DMS153 (cell line): ENCODE data around the gene KCNJ1.

Experiments
- DNase-seq: peaks from one replicate; lab custom pipeline; 2025; lab: John Stamatoyannopoulos, UW

Gene KCNJ1

GRCh38 chr11:128882451-128882850 is 15.4 kb upstream of the KCNJ1 start:
- DNase-seq = no peak

GRCh38 chr11:128881221-128881620 is 14.1 kb upstream of the KCNJ1 start:
- DNase-seq = no peak

DNA sequence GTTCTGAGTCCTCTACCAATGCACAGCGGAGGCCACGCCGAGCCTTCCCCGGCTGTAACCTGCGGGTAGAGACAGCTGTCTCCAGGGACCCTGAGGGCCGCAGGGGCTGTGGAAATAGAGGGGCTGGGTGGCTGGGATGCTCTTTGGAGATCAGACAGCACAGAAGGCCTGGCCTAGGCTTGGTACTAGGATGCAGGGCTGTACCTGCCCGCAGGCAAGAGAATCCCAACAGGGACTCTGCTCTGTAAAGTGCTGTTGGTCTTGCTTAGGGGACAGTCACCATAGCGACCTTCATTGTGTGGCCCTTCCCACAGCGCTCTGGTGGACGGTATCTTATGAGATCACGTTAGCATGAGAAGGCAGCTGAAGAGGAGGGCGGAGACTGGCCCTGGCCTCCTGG is 12.7 kb upstream of the KCNJ1 start:
- no peak for DNase-seq

- no peak for DNase-seq
These were observed 11.4 kb upstream of the KCNJ1 start for GRCh38 chr11:128878455-128878854.

- no peak for DNase-seq
These were observed 10.6 kb upstream of the KCNJ1 start for GRCh38 chr11:128877726-128878125.

- no peak for DNase-seq
These were observed 9.1 kb upstream of the KCNJ1 start for GRCh38 chr11:128876133-128876650.

DNA sequence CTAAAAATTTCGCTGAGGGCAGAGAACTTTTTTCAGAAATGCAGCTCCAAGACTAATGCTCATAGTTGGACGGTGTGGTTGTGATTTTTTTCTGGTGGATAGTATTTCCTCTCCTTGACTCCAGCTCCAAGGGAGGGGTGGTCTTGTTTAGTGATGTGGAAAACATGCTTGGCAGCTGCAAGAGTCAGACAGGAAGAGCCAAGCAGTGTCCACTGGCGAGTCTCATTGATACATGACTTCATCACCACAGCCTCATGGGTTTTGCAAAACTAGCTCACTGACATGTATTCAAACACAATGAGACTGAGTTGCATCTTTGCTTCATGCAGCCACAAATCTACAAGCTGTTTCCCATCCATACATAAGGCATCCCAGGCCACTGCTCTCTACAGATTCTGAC is 7.3 kb upstream of the KCNJ1 start:
- no peak for DNase-seq

- DNase-seq = no peak
These were observed 5.5 kb upstream of the KCNJ1 start for GRCh38 chr11:128872594-128872993.

DNA sequence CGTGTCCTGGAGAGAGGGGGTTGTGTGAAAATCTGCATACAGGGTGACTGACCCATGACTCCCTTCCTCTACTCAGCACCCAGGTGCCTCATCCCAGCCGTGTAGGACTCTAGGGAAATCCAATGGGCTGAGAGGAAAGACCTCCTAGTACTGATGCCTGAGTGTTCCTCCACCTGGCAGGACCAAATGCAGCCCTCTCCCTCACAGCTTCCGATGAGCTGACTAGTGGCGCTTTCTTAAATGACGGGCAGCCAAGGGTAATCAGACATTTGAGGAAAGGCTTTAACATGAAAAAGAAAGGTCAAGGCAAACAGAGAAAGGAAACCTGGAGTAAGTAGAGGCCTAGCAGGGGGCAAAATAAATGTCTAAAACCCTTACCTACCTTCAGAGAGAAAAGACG is 5.0 kb upstream of the KCNJ1 start:
- no peak for DNase-seq

DNA sequence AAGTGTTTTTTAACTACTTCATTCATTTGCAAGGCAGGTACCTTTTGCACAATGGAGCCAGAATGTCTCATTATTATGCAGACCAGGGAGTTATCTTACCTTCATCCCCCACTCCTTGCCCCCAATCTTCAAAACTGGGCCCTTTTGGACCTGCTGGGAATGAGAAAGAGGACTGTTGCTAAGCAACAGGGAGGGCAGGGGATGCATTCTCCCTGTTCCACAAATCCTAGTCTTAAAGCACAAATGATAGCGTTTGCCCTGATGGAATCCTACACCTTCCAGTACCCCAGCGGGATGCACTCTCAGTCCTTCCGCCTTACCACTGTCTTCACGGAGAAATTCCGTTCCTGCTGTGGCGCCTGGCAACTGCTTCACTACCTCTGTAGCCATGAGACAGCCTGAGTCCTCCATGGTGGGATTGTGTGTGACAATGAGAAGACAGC is 4.1 kb upstream of the KCNJ1 start:
- DNase-seq = no peak

DNA sequence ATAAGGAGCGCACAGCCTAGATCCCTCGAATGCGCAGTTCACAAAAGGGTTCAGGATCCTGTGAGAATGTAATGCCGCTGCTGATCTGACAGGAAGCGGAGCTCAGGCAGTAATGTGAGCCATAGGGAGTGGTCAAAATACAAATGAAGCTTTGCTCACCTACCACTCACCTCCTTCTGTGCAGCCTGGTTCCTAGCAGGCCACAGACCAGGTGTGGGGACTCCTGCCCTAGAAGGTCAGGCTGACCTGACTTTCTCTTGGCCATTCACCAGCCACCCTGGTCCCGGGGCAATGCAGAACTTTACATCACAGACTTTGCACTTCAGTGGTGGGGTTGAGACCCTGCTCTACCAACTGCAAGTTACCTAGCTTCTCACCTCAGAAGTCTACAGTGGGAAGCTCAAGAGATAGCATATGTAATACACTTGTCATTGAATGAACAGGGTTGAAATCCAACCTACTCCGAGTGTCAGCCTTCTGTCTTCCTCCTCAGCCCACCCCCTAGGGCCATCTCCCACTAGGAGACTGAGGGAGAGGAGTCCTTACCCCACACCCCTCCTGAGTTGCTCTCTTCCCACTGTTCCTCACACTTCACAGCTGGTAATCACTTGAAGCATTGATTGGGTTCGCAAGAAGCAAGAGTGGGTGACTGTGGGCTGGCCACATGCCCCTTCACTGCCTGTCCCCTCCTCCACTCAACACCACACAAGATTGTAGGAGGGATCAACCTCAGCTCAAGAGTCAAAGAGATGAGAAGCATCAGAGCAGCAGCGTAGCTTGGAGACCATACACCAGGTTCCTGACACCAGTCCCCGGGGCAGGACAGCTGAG is 2.0 kb upstream of the KCNJ1 start:
- DNase-seq = no peak

DNA sequence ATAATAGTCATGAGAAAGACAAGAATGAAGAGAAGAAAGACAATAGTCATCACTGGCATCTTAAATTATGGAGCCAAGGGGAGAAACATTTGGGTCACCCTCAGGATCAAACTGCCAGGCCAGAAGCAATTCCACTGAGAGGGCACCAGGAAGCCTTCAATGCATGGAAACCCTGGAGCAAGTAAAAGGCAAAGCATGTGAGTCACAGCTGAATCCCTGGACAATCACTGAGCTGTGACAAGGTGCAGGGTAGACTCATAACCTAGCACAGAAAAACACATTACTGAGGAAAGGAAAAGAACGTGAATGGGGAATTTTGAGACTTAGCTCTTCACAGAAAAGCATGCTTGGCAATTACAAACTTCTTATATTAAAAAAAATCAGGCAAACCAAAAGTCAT is 1.6 kb downstream of the KCNJ1 start:
- no peak for DNase-seq

GRCh38 chr11:128862908-128863660 is 4.0 kb downstream of the KCNJ1 start:
- DNase-seq = no peak

DNA sequence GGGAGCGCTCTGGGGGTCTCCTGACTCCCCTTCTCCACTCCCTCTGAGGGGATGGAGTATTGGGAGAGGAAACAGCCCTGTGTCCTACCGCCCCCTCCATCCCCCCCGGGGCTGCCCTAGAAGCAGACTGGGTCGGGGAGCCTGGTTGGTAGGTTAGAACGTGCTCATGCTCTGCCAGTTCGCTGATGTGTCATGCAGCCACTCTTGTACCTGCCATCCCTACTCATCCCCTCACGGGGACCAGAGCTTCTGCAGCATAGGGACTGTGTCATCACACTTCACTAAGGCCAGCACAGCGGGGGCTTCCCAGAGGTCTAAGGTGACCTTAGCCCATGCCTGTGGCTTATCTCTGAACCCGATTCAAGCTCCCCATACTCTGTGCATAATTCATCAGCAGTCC is 4.7 kb downstream of the KCNJ1 start:
- DNase-seq = no peak

DNA sequence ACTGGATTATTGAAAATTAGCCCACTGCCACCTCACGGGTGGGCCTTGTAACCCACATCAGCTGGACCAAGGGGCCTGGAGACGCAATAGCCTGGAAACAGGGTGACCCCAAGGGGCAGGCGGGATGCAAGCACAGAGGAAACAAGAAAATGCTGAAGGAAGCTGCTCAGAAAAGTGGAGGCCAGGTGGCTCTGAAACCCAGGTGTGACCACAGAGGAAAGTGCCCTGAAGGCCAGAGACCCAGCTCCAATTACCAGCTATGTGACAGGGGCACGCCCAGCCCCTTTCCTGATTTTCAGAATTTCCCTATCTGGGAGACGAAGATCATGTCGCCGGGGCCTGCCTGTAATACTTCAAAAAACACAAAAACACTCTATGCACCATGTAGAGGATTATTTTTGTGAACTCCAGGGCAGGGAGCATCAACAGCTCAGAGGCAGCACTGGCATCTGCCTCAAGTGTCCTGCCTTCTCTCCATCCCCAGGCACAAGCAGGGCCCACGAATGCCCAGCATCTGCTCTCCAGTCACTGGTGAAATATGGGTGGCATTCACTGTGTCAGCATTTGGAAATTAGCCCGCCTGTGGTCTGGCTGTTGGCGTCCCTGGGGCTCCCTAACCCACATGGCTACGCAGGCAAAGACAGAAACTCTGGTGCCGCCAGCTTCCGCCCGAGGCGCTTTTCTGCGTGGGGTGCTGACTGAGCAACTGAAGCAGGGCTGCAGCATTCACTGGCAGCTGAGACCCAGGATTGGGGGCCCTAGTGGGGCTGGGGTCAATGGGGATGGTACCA is 6.3 kb downstream of the KCNJ1 start:
- no peak for DNase-seq

DNA sequence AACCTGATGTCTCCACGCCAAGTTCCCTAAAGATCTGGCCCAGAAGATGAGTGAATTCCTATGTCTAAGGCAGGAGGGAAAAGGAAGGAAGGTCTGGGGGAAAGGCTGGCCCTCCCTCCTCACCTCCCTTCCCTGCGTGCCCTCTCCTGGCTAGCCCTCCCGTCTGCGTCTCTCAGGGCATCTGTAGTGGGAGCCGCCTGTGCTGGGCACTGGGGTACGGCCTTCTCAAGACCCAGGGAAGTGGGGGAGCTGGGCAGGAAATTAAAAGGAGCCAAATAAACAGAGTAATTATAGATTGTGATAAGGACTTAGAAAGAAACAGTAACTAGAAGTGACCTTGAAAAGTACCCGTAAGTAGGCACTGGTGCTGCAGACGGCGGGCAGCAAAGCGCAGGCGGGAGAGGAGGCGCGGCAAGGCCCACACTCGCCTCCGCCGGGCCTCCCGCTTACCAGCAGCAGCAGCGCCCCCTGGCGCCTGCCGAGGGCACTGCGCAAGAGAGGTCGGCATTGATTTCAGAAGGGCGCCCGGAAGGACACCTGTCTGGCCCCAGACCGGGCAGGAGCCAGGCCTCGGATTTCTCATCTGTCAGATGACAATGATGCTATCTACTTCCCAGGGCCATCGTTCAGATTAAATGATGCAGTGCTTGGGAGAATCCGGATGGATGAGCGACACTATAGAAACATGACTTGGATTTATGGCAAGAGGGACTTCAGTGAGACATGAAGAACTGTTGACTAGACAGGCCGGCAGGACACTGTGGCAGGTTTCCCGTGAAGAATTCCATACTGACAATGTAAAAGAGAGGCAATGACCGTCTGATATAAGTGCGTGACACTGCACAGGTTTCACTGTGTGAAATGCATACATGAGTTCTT is 7.3 kb downstream of the KCNJ1 start:
- DNase-seq = peak; percentile 31

GRCh38 chr11:128857341-128857740 is 9.8 kb downstream of the KCNJ1 start:
- no peak for DNase-seq

DNA sequence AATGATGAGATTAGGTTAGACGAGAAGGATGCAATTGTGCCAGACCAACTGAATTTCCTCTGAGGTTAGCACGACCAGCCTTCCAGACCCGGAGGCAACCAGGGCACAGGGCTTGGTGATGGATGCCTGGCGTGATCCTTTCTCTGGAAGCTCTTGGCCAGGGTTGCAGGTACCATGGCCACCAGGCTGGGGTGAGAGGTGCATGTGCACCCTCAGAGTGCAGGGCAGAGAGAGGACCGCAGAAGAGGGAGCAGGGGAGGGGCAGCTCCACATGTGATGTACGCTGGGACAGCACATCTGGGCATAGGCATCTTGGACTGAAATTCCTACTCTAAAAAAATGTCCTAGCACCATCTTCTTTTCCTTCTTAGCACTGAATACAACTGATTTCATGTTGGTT is 10.9 kb downstream of the KCNJ1 start:
- no peak for DNase-seq

GRCh38 chr11:128854841-128855240 is 12.3 kb downstream of the KCNJ1 start:
- DNase-seq = no peak

DNA sequence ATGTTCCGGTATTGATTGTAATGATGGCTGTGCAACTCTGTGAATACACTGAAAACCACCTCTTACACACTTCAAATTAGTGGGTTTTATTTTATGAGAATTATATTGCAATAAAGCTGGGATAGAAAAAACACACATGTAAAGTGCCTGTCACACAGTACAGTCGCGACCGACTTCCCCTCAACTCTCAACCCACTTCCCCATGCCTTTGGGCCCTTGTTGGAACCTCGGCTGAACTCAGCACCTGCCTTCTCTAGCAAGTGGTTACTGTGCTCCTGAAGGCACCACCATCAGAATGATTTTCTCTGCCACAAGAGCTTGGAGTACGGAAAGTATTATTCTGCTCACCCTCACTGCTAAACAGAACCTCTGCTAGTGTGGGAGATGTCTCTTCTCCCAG is 13.5 kb downstream of the KCNJ1 start:
- DNase-seq = no peak

DNA sequence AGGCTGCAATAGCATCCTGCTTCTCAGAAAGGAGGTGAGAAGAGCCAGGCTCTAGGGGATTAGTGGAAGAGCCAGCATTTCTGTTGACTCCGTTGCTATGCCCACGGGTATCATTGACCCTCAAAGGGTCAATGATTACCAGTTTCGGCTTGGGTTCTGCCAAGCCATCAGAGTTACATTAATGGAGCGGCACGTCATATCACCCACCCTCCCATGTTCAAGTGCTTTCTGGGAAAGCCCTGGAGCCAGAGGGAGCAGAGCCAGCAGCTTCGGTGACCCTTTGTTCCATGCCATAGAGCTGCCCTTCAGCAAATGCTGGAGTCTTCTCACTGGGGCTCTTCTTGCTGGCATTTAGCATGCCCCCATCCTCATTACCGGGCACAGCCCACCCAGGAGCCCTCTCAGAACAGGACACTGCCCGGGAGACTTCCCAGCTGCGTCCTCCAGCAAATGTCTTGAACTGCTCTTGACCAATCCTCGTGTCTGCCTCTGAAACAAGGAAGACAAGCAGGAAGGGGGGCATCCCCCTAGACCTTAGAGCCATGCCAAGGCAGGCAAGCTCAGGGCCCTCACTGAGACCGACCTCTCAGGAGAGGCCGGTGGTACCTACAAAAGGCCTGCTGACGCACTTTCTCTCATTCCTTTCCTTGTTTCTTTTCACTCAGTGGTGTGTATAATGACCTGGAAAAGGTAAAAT is 14.6 kb downstream of the KCNJ1 start:
- no peak for DNase-seq
